Measurements from ENCODE around the gene CDK6. TPM values are rescaled to one million over a fixed set of nuclear protein-coding genes. Genes with fewer than 3 reads are reported as not detected.

Gene CDK6
- total RNA-seq, 1 experiment from 2014 or later: 41.4 TPM

DNA sequence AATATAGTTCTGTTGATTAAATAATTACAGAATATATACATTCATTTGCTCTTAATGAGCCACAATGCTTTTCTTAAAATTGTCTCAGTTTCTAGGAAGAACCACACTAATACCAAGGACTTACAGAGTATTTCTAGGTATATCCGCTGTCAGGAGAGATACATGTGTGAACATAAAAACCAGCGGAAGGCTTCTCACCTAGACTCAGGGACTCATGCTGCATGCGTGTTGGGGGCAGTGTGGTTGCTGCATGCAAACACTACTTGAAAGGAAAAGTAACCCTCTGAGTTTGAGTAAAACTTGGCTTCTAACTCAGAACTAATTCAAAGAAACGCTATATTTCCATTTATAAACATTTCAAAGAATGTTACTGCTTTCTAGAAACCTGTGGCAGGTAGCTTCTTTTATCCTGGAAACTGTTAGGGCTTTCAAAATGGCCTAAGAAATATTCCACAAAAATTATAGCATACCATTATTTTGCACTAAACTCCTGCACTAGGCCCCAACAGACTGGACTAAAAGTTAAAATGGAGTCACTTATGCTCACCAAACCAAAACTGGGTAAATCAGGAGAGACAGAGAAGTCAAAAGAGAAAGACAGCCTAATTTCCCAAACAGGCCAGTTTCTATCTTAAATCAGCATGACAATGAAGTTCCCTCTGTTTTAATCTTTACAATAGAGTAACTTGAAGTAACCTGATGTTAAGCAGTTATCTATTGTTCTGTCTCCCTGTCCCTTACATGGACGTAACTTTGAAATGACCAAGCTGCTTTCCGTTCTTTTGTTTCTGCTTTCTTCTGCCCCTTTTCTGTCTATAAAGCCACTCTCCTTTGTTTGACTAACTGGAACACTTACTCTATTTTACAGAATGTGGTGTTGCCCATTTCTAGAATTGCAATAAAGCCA lies 151.0 kb downstream of the CDK6 start:
- RAD21 ChIA-PET (ENCODE audit: low non-redundant PET in 1 of 2, low total read pairs in 2 of 2, uncharacterized antibody in 2 of 2, unreplicated experiment in 2 of 2): no interaction called here

More for the DNA sequence above, 151.0 kb downstream of the CDK6 start:
- Histone ChIP-seq H3K4me2 (ENCODE audit: low read length) (no peak overlapping the region), H3K27me3 (ENCODE audit: insufficient read depth, low read length) (no peaks in the 10 kb centered on the region), H2AFZ (ENCODE audit: low read depth, low read length, poor library complexity, severe bottlenecking) (no peak overlapping the region), H3K9me3 (ENCODE audit: control insufficient read depth in 1 of 2, insufficient read depth in 1 of 2, low read depth in 1 of 2, low read length in 2 of 2) (no peaks in the 10 kb centered on the region), H3K9ac (ENCODE audit: low read length) (no peak overlapping the region), H3K4me3 (replicated peaks in 1 of 2; ENCODE audit: low read depth in 1 of 2, low read length in 2 of 2) (no peak overlapping the region), H3K9me2 (ENCODE audit: insufficient read depth) (no peaks in the 10 kb centered on the region), H3K36me3 (ENCODE audit: control insufficient read depth in 1 of 2, insufficient read depth in 2 of 2, low read length in 2 of 2) (no peaks in the 10 kb centered on the region), H4K20me1 (ENCODE audit: insufficient read depth) (no peaks in the 10 kb centered on the region), H3K27ac (ENCODE audit: low read depth, low read length) (no peak overlapping the region), H3K79me2 (ENCODE audit: insufficient read depth, low read length) (no peaks in the 10 kb centered on the region; the same call in 1 of the 2 replicates), H3K4me1 (ENCODE audit: control insufficient read depth in 1 of 2, insufficient read depth in 2 of 2, low read length in 2 of 2) (no peaks in the 10 kb centered on the region)
- TF ChIP-seq SIN3A (IDR thresholded peaks at IDR 0.05; ENCODE audit: low read depth) (no peak), EGR1 (IDR thresholded peaks at IDR 0.05; ENCODE audit: low read depth) (no peak), RAD21 (IDR thresholded peaks at IDR 0.05; ENCODE audit: low read depth) (no peak), ZFX (IDR thresholded peaks at IDR 0.05) (no peak), SRF (IDR thresholded peaks at IDR 0.05; ENCODE audit: low read depth) (no peak), CEBPB (IDR thresholded peaks at IDR 0.05; ENCODE audit: low read depth) (no peak), POLR2AphosphoS5 (IDR thresholded peaks at IDR 0.05; ENCODE audit: low read depth, low read length) (no peak), ELF1 (IDR thresholded peaks at IDR 0.05; ENCODE audit: borderline replicate concordance, low read depth) (no peak), CBX3 (IDR thresholded peaks at IDR 0.05; ENCODE audit: low read depth) (no peak), FOSL1 (IDR thresholded peaks at IDR 0.05; ENCODE audit: low read depth) (no peak)
- TF ChIP-seq, protein P1, sequence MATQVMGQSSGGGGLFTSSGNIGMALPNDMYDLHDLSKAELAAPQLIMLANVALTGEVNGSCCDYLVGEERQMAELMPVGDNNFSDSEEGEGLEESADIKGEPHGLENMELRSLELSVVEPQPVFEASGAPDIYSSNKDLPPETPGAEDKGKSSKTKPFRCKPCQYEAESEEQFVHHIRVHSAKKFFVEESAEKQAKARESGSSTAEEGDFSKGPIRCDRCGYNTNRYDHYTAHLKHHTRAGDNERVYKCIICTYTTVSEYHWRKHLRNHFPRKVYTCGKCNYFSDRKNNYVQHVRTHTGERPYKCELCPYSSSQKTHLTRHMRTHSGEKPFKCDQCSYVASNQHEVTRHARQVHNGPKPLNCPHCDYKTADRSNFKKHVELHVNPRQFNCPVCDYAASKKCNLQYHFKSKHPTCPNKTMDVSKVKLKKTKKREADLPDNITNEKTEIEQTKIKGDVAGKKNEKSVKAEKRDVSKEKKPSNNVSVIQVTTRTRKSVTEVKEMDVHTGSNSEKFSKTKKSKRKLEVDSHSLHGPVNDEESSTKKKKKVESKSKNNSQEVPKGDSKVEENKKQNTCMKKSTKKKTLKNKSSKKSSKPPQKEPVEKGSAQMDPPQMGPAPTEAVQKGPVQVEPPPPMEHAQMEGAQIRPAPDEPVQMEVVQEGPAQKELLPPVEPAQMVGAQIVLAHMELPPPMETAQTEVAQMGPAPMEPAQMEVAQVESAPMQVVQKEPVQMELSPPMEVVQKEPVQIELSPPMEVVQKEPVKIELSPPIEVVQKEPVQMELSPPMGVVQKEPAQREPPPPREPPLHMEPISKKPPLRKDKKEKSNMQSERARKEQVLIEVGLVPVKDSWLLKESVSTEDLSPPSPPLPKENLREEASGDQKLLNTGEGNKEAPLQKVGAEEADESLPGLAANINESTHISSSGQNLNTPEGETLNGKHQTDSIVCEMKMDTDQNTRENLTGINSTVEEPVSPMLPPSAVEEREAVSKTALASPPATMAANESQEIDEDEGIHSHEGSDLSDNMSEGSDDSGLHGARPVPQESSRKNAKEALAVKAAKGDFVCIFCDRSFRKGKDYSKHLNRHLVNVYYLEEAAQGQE (IDR thresholded peaks at IDR 0.05; ENCODE audit: low read depth): no peak
- TF ChIP-seq, protein P2, sequence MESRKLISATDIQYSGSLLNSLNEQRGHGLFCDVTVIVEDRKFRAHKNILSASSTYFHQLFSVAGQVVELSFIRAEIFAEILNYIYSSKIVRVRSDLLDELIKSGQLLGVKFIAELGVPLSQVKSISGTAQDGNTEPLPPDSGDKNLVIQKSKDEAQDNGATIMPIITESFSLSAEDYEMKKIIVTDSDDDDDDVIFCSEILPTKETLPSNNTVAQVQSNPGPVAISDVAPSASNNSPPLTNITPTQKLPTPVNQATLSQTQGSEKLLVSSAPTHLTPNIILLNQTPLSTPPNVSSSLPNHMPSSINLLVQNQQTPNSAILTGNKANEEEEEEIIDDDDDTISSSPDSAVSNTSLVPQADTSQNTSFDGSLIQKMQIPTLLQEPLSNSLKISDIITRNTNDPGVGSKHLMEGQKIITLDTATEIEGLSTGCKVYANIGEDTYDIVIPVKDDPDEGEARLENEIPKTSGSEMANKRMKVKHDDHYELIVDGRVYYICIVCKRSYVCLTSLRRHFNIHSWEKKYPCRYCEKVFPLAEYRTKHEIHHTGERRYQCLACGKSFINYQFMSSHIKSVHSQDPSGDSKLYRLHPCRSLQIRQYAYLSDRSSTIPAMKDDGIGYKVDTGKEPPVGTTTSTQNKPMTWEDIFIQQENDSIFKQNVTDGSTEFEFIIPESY (IDR thresholded peaks at IDR 0.05; ENCODE audit: extremely low read depth, insufficient replicate concordance, low read length): no peak
- intact Hi-C loops (cut with micrococcal nuclease): no loop called here
- ChIA-PET POLR2A (no interaction called here), CTCF (no interaction called here)
- ATAC-seq (no peak), DNase-seq (ENCODE audit: low read depth, low spot score) (no peak)
- BruUV-seq (replicated peaks): no TSS peak

Data from HCT116 (cell line).